H1 (cell line): ENCODE data around the gene DYNLRB2. TPM values are rescaled to one million over a fixed set of nuclear protein-coding genes. Genes with fewer than 3 reads are reported as not detected.

Source experiments
- CTCF ChIA-PET: fragments of 300-600 bp; sonication (Branson Sonifier 250); formaldehyde crosslinking; loops from one replicate; lab custom pipeline; 2021; ENCODE audit not compliant: partially characterized antibody; lab: Charles Lee
- POLR2A ChIA-PET: fragments of 300-600 bp; sonication (Branson Sonifier 250); formaldehyde crosslinking; loops from one replicate; lab custom pipeline; 2021; ENCODE audit warnings: inconsistent platforms; ENCODE audit not compliant: partially characterized antibody; lab: Charles Lee
- DNase-seq, 2 experiments: peaks; one replicate each; pipeline versions ENCODE4 v3.0.0 to v3.0.0-alpha.2; 2010 to 2022; ENCODE audit warnings: low spot score in 2 of 2, low read depth in 1 of 2, mixed read lengths in 1 of 2
- FAIRE-seq: peaks from 2 replicates; lab custom pipeline; 2011; peaks lifted over from hg19 to GRCh38; lab: Jason Lieb, UNC
- H2AFZ ChIP-seq: 2 replicates; pipeline ENCODE4 v1.8.1; 2012; ENCODE audit warnings: low read length, inconsistent platforms
- H2AK5ac ChIP-seq: 2 replicates; pipeline ENCODE4 v1.6.1; 2013; ENCODE audit warnings: low read depth, low read length
- H2BK120ac ChIP-seq: replicated peaks from 2 replicates; pipeline ENCODE3; 2013; ENCODE audit warnings: low read depth, low read length, inconsistent platforms
- H2BK12ac ChIP-seq: 2 replicates; pipeline ENCODE4 v1.6.1; 2013; ENCODE audit warnings: low read depth, low read length
- H2BK15ac ChIP-seq: 2 replicates; pipeline ENCODE4 v1.6.1; 2013; ENCODE audit warnings: low read length
- H2BK20ac ChIP-seq: 2 replicates; pipeline ENCODE4 v1.6.1; 2013; ENCODE audit warnings: low read length
- H2BK5ac ChIP-seq: 2 replicates; pipeline ENCODE4 v1.6.1; 2013; ENCODE audit warnings: low read depth, low read length
- H3K14ac ChIP-seq: 2 replicates; pipeline ENCODE4 v1.6.1; 2013; ENCODE audit warnings: inconsistent platforms; ENCODE audit not compliant: insufficient read length
- H3K18ac ChIP-seq: 2 replicates; pipeline ENCODE4 v1.6.1; 2013; ENCODE audit warnings: low read length; ENCODE audit errors: extremely low read depth
- H3K23ac ChIP-seq: 2 replicates; pipeline ENCODE4 v1.6.1; 2013; ENCODE audit warnings: inconsistent platforms; ENCODE audit not compliant: insufficient read length
- H3K23me2 ChIP-seq: 2 replicates; pipeline ENCODE4 v1.6.1; 2013; ENCODE audit warnings: low read depth, low read length
- H3K27ac ChIP-seq: 2 replicates; pipeline ENCODE4 v1.6.1; 2011; ENCODE audit warnings: low read depth, low read length, inconsistent platforms
- H3K27me3 ChIP-seq, 4 experiments: replicated peaks in 1 of 4; 1 replicate in 1 of 4; 2 replicates in 3 of 4; pipeline versions ENCODE4 v1.6.1 to v1.8.1; 2011 to 2013; ENCODE audit warnings: low read length in 3 of 4, mild to moderate bottlenecking in 3 of 4, inconsistent platforms in 2 of 4, mixed read lengths in 2 of 4, moderate library complexity in 1 of 4; ENCODE audit not compliant: control insufficient read depth in 3 of 4, insufficient read depth in 3 of 4; ENCODE audit errors: extremely low read depth in 1 of 4
- H3K36me3 ChIP-seq, 4 experiments: 2 replicates each; pipeline versions ENCODE4 v1.6.1 to v1.8.1; 2011 to 2013; ENCODE audit warnings: mild to moderate bottlenecking in 4 of 4, low read length in 3 of 4, moderate library complexity in 2 of 4, control low read depth in 1 of 4, inconsistent platforms in 1 of 4; ENCODE audit not compliant: insufficient read depth in 4 of 4, control insufficient read depth in 2 of 4
- H3K4ac ChIP-seq: replicated peaks from 2 replicates; pipeline ENCODE3; 2013; ENCODE audit warnings: low read length, low read depth, mixed read lengths, inconsistent platforms; ENCODE audit not compliant: insufficient read length
- H3K4me1 ChIP-seq, 4 experiments: replicated peaks in 1 of 4; 1 replicate in 1 of 4; 2 replicates in 3 of 4; pipeline versions ENCODE4 v1.6.1 to v1.8.1; 2011 to 2013; ENCODE audit warnings: low read length in 3 of 4, inconsistent platforms in 2 of 4, mixed read lengths in 1 of 4; ENCODE audit not compliant: insufficient read depth in 4 of 4, control insufficient read depth in 3 of 4
- H3K4me2 ChIP-seq, 2 experiments: 2 replicates each; pipeline versions ENCODE4 v1.6.1 to v1.8.1; 2011 to 2013; ENCODE audit warnings: low read depth in 2 of 2, low read length in 2 of 2, control low read depth in 1 of 2, inconsistent platforms in 1 of 2, mild to moderate bottlenecking in 1 of 2; ENCODE audit not compliant: insufficient read depth in 1 of 2
- H3K4me3 ChIP-seq, 4 experiments: fragments of 200-600, 300-600 bp in 1 of 4; sonication (generic), shearing (Covaris generic), sonication (Bioruptor Twin) in 1 of 4; 2 replicates each; pipeline versions ENCODE4 v1.5.1 to v1.8.1; 2011 to 2016; ENCODE audit warnings: low read length in 4 of 4, low read depth in 3 of 4, control low read depth in 2 of 4, inconsistent platforms in 2 of 4, mild to moderate bottlenecking in 2 of 4, mixed read lengths in 1 of 4, moderate library complexity in 1 of 4; ENCODE audit not compliant: insufficient read depth in 2 of 4; ENCODE audit errors: extremely low read depth in 1 of 4
- H3K56ac ChIP-seq: replicated peaks from 2 replicates; pipeline ENCODE3; 2013; ENCODE audit warnings: low read depth, mild to moderate bottlenecking, mixed read lengths, low read length, inconsistent platforms; ENCODE audit not compliant: insufficient read length
- H3K79me1 ChIP-seq: 2 replicates; pipeline ENCODE4 v1.6.1; 2013; ENCODE audit warnings: low read depth, low read length, control low read depth
- H3K79me2 ChIP-seq, 2 experiments: 2 replicates each; pipeline versions ENCODE4 v1.6.1 to v1.8.1; 2012 to 2013; ENCODE audit warnings: low read length in 2 of 2, mild to moderate bottlenecking in 2 of 2, inconsistent platforms in 1 of 2; ENCODE audit not compliant: insufficient read depth in 2 of 2, control insufficient read depth in 1 of 2
- H3K9ac ChIP-seq, 4 experiments: replicated peaks in 1 of 4; 1 replicate in 1 of 4; 2 replicates in 3 of 4; pipeline versions ENCODE4 v1.6.1 to v1.8.1; 2011 to 2013; ENCODE audit warnings: low read depth in 3 of 4, low read length in 3 of 4, control low read depth in 2 of 4, mild to moderate bottlenecking in 2 of 4, moderate library complexity in 2 of 4, inconsistent platforms in 1 of 4; ENCODE audit errors: extremely low read depth in 1 of 4
- H3K9me3 ChIP-seq, 2 experiments: 2 replicates each; pipeline versions ENCODE4 v1.6.1 to v1.8.1; 2012 to 2013; ENCODE audit warnings: mild to moderate bottlenecking in 2 of 2, moderate library complexity in 2 of 2, control low read depth in 1 of 2, inconsistent platforms in 1 of 2, low read depth in 1 of 2, low read length in 1 of 2, mixed read lengths in 1 of 2; ENCODE audit not compliant: insufficient read depth in 2 of 2
- H4K20me1 ChIP-seq, 2 experiments: replicated peaks in 1 of 2; 2 replicates each; pipeline versions ENCODE3 to v1.8.1; 2011 to 2013; ENCODE audit warnings: inconsistent platforms in 2 of 2, low read length in 2 of 2, mild to moderate bottlenecking in 1 of 2; ENCODE audit not compliant: insufficient read depth in 2 of 2, control insufficient read depth in 1 of 2
- H4K5ac ChIP-seq: 2 replicates; pipeline ENCODE4 v1.6.1; 2013; ENCODE audit warnings: low read length, low read depth, mixed read lengths, inconsistent platforms; ENCODE audit not compliant: insufficient read length
- H4K8ac ChIP-seq: 2 replicates; pipeline ENCODE4 v1.8.0; 2013; ENCODE audit warnings: mild to moderate bottlenecking, moderate library complexity, low read length, inconsistent platforms; ENCODE audit not compliant: insufficient read depth; ENCODE audit errors: extremely low read depth
- H4K91ac ChIP-seq: replicated peaks from 2 replicates; pipeline ENCODE3; 2013; ENCODE audit warnings: low read length, mixed read lengths, inconsistent platforms; ENCODE audit not compliant: insufficient read length
- FOSL1 ChIP-seq: IDR thresholded peaks from 2 replicates; pipeline ENCODE4 v1.6.1; 2011; ENCODE audit warnings: mild to moderate bottlenecking, low read depth, low read length, moderate library complexity; ENCODE audit not compliant: insufficient read depth
- whole genome bisulfite sequencing, 2 experiments: shearing (Covaris generic) in 1 of 2; methylation state at CpG; one replicate each; pipeline versions ENCODE4 v1.1.6 to v1.1.7; 2013 to 2015; ENCODE audit warnings: low lambda C conversion rate in 2 of 2, mixed read lengths in 2 of 2, inconsistent platforms in 1 of 2, low coverage in 1 of 2, missing lambda C conversion rate in 1 of 2; ENCODE audit not compliant: insufficient replicate concordance in 2 of 2, insufficient coverage in 1 of 2, insufficient read length in 1 of 2; ENCODE audit errors: extremely low coverage in 1 of 2, missing lambda C conversion rate in 1 of 2; 5-methylcytosine and 5-hydroxymethylcytosine counted together
- polyA plus RNA-seq, 7 experiments: library from polyadenylated mRNA; depleted of rRNA in 3 of 7; stranded (reverse) in 5 of 7; unstranded in 2 of 7; fragments of >200 nt in 5 of 7; fragments of 200-250 nt in 2 of 7; gene quantifications; 1 replicate in 5 of 7; 2 replicates in 1 of 7; 4 replicates in 1 of 7; pipeline versions ENCODE4 v1.2.1 to v1.2.3, GENCODE V29; 2011 to 2013; ENCODE audit warnings: missing spikeins in 2 of 7, mixed read lengths in 2 of 7
- total RNA-seq: library from RNA; stranded (reverse); fragmentation: NEBNext Ultra II Directional; extraction: Animal tissue kit (Norgen Biotek cat#: 25700); gene quantifications from 2 replicates; pipeline ENCODE4 v1.2.1, GENCODE V29; 2021

DYNLRB2 gene
- total and polyA plus RNA-seq, 2 of the 8 experiments (the other 6 are each of a cell fraction or from before 2014, with no cell fraction given), result not detected

DNA sequence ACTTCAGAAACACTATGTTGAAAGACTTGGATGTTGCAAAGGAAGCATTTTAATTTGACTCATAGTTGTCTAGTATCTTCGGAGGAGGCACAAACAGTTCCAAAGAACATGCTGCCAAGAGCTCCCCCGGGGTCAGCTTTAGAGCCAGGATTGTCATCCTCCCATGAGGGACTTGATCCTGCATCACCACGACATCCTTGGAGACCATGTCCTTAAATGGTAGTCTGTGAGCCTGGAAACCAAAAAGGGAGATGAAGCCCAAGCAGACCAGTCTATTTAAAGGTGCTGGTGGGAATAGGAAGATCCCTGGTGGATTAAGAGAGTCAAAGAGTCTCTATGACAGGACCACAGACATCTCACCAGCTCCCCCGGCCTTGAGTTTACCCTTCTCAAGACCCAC, 33.3 kb upstream of the DYNLRB2 start:
- POLR2A ChIA-PET, result no interaction called here
- 89% methylated on average over 4 of the region's 4 CpGs; no CpG with 5 or more reads in 1 of the 2 experiments for WGBS, 2 experiments
- CTCF ChIA-PET, result interaction anchor here (0.6 kb wide), 1 partner anchor 43 kb away, joined by 3 read pairs; no protein-coding TSS in a partner anchor

More for the DNA sequence above, 33.3 kb upstream of the DYNLRB2 start:
- Histone ChIP-seq H3K23ac (no peak overlapping the region), H3K14ac (no peak overlapping the region), H2AFZ (no peak overlapping the region), H3K27ac (no peak overlapping the region), H4K20me1 (no peaks in the 10 kb centered on the region), H3K79me2 (no peaks in the 10 kb centered on the region), H4K8ac (no peak overlapping the region), H2BK20ac (no peak overlapping the region), H2AK5ac (no peak overlapping the region), H3K79me1 (no peaks in the 10 kb centered on the region), H3K9ac (no peak overlapping the region), H2BK120ac (no peak overlapping the region), H4K5ac (no peak overlapping the region), H3K56ac (no peak overlapping the region), H3K9me3 (no peaks in the 10 kb centered on the region), H2BK15ac (no peak overlapping the region), H2BK12ac (no peak overlapping the region), H4K91ac (no peak overlapping the region), H3K18ac (no peak overlapping the region), H3K36me3 (no peaks in the 10 kb centered on the region), H3K4me1 (no peaks in the 10 kb centered on the region), H3K4me2 (no peak overlapping the region), H3K4ac (no peak overlapping the region), H2BK5ac (no peak overlapping the region), H3K23me2 (no peaks in the 10 kb centered on the region), H3K27me3 (no peaks in the 10 kb centered on the region), H3K4me3 (no peak overlapping the region)
- no peak for DNase-seq
- TF ChIP-seq FOSL1, result no peak
- FAIRE-seq, result no peak
